A549 (cell line): ENCODE data around the gene ODAD3.

ENCODE experiments used
- CBX2 ChIP-seq: fragments of 200-600 bp; sonication (generic); IDR thresholded peaks from 2 replicates; pipeline ENCODE4 v1.6.1; 2016; ENCODE audit warnings: low read depth, mild to moderate bottlenecking, borderline replicate concordance
- HEYL ChIP-seq: fragments of 250-450 bp; sonication (Bioruptor Pico); IDR thresholded peaks from 2 replicates; pipeline ENCODE4 v1.8.0; 2021; ENCODE audit warnings: mild to moderate bottlenecking, moderate library complexity
- JUN ChIP-seq, 2 experiments: fragments of >200 bp; sonication (Bioruptor Twin); formaldehyde crosslinking; IDR thresholded peaks; 2 replicates in 1 of 2; 3 replicates in 1 of 2; pipeline ENCODE4 v1.6.1; 2016 to 2017
- KDM5A ChIP-seq: fragments of 200-600 bp; sonication (generic); IDR thresholded peaks from 2 replicates; pipeline ENCODE4 v1.6.1; 2016; ENCODE audit warnings: antibody characterized with exemption, mild to moderate bottlenecking
- NFE2L2 ChIP-seq: fragments of 150-350 bp; conservative IDR thresholded peaks from 2 replicates; pipeline ENCODE4 v1.6.1; 2014; ENCODE audit warnings: low read length
- POLR2A ChIP-seq: IDR thresholded peaks from 2 replicates; pipeline ENCODE4 v1.6.1; 2012; ENCODE audit warnings: mild to moderate bottlenecking, low read length
- RAD21 ChIP-seq, 2 experiments: fragments of >200 bp in 1 of 2; sonication (Bioruptor Twin) in 1 of 2; formaldehyde crosslinking in 1 of 2; IDR thresholded peaks in 1 of 2; conservative IDR thresholded peaks in 1 of 2; 2 replicates in 1 of 2; 3 replicates in 1 of 2; pipeline ENCODE4 v1.6.1; 2012 to 2018; ENCODE audit warnings: inconsistent platforms in 1 of 2
- ZFP36 ChIP-seq: fragments of 450-650 bp; IDR thresholded peaks from 2 replicates; pipeline ENCODE4 v1.6.1; 2014; ENCODE audit warnings: borderline replicate concordance; ENCODE audit not compliant: partially characterized antibody
- TF ChIP-seq, protein P1 (sequence below): fragments of >200 bp; sonication (Bioruptor Twin); formaldehyde crosslinking; IDR thresholded peaks from 3 replicates; pipeline ENCODE4 v1.5.1; 2016
- TF ChIP-seq, protein P2 (sequence below): fragments of 450-650 bp; IDR thresholded peaks from 2 replicates; pipeline ENCODE4 v1.6.1; 2014; ENCODE audit warnings: antibody characterized with exemption

DNA sequence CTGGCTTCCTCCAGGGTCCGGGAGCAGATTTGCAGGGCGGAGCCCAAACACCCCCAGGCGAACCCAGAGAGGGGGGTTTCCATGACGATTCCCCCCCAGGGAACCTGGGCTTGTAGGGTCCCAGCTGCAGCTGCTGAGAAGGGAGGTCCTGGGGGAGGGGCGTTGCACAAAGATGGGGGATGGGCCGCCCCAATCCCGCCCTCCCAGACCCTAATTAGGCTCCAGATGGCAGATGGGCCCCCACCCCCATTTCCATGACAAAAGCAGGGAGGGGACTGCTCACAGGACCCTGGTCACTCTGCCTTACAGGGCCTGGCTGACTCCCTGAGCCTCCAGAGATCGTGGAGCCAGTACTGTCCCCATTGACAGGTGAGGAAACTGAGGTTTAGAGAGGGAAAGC lies 30.7 kb upstream of the ODAD3 start:
- TF ChIP-seq NFE2L2 (no peak), JUN (IDR thresholded peaks at IDR 0.05) (no peak), CBX2 (no peak), POLR2A (no peak), ZFP36 (no peak), KDM5A (no peak), HEYL (no peak), RAD21 (conservative IDR thresholded peaks at IDR 0.05 in 1 of 2, IDR thresholded peaks at IDR 0.05 in 1 of 2) (no peak)
- TF ChIP-seq, protein P1, sequence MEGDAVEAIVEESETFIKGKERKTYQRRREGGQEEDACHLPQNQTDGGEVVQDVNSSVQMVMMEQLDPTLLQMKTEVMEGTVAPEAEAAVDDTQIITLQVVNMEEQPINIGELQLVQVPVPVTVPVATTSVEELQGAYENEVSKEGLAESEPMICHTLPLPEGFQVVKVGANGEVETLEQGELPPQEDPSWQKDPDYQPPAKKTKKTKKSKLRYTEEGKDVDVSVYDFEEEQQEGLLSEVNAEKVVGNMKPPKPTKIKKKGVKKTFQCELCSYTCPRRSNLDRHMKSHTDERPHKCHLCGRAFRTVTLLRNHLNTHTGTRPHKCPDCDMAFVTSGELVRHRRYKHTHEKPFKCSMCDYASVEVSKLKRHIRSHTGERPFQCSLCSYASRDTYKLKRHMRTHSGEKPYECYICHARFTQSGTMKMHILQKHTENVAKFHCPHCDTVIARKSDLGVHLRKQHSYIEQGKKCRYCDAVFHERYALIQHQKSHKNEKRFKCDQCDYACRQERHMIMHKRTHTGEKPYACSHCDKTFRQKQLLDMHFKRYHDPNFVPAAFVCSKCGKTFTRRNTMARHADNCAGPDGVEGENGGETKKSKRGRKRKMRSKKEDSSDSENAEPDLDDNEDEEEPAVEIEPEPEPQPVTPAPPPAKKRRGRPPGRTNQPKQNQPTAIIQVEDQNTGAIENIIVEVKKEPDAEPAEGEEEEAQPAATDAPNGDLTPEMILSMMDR: no peak
- TF ChIP-seq, protein P2, sequence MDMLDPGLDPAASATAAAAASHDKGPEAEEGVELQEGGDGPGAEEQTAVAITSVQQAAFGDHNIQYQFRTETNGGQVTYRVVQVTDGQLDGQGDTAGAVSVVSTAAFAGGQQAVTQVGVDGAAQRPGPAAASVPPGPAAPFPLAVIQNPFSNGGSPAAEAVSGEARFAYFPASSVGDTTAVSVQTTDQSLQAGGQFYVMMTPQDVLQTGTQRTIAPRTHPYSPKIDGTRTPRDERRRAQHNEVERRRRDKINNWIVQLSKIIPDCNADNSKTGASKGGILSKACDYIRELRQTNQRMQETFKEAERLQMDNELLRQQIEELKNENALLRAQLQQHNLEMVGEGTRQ: no peak
